ENCODE data around the gene GLIS1.

The GLIS1 gene

DNA sequence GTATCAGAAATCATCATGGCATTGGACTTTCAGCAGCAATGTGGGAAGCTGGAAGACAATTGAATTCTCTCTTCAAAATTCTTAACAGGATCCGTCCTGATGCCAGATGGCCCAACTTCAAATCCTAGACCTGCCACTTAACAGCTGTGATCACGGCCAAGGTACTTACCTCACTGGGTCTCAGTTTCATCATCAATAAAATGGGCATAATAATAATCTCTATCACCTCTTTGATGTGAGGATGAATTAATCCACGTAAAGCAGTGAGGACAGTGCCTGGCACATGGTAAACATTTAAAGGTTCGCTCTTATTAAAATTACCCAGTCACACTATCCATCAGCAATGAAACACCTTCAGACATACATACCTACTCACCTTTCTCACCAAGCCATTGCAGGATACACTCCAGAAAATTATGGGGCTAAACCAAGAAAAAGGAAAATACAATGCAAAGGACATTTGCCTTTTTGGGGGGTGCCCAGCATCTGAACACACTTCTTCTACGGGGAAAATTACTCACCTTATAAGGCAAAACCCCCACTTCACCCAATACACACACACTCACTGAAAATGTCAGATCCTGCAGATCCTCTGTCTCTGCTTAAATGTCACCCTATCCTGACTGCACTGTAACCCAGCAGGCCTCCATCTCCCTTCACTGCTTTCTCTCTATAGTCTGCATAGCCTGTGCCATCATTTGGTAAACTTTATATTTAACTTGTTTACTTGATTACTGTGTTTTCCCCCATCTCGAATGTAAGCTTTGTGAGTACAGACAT lies 21.7 kb downstream of the GLIS1 start:
- no peak for DNase-seq

DNA sequence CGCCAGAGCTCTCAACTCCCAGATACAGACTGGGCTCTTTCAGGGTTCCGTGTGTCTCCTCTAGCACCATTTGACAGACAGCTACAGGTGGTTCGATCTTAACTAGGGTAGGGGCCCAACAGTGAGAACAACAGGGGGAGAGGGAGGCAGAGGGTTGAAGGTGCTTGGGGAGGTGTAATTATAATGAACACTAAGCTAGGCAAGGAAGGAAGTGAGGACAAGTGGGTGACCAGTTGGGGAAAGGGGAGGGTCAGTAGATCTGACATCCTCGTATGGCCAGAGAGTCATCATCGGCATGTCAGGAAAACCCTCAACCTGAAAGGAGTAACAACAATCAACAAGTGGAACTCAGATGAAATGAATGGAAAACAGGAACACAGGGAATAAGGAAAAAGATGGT lies 22.8 kb downstream of the GLIS1 start:
- DNase-seq: no peak

DNA sequence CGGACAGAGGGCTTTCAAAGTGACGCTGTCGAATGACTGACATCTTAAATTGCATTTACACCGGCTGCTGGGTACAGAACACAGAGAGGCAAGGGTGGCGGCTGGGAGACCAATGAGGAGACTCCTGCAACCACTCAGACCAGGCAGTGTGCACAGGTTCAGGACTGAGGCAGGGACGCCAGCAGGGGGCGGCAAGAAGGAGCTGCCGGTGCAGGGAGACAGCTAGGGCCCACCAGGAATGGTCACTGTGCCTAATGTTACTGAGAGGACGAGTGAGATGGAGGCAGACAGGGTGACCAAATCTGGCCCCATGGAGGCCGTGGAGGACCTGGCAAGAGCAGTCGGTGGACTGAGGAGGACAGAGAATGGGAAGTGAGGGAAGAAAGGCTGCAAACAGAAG lies 23.5 kb downstream of the GLIS1 start:
- DNase-seq: no peak

- DNase-seq: no peak
These were observed 26.7 kb downstream of the GLIS1 start for GRCh38 chr1:53712276-53712675.

- DNase-seq: no peak
These were observed 28.4 kb downstream of the GLIS1 start for GRCh38 chr1:53710584-53710983.

GRCh38 chr1:53708687-53709086 lies 30.3 kb downstream of the GLIS1 start:
- DNase-seq: no peak

- no peak for DNase-seq
These were observed 32.6 kb downstream of the GLIS1 start for GRCh38 chr1:53706356-53706755.

- DNase-seq: no peak
These were observed 33.4 kb downstream of the GLIS1 start for GRCh38 chr1:53705446-53706096.

DNA sequence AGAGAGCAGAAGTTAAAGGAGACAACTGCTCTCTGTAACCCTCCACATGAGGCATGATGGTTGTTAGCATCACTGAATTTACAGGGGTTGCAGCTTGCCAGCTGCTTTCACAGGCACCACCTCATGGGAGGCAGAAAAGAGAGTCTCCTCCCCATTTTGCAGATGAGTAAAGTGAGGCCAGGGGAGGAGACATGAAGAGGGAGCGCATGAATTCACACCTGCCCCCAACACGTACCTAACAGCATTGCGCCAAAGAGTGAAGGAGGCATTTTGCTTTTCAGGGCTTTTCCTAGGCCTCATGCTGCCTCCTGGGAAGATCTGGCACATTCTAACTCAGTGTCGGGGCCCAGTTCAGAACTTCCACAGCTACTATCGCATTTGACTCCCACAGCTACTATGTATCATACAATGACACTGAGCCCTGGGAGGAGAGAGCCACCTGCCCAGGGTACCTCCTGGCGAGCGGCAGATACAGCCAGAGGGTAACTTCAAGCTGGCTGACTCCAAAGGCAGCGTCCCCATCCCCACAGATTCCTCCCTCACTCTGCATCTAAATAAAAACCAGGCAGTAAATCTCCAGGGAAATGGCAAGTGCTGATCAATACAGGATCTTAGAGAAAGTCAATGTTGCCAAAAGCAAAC lies 34.0 kb downstream of the GLIS1 start:
- DNase-seq: no peak

DNA sequence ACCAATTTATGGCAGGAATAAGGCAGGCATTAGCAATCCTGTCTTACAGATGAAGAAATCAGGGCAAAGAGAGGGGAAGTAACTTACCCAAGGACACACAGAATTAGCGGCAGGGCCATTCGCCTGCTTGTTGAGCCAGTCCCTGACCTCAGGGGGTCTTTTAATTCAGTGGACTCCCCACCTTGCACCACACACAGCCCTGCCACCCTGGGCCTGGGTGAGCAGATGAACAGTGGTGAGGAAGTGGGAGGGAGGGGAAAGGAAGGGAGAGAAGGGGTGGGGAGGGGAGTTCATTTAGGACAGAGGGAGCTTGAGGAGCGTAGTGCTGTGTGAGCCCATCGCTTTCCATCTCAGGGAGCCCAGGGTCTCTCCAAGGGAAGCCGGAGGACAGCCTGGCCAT lies 34.7 kb downstream of the GLIS1 start:
- DNase-seq: no peak

- no peak for DNase-seq
These were observed 35.8 kb downstream of the GLIS1 start for GRCh38 chr1:53703174-53703573.

DNA sequence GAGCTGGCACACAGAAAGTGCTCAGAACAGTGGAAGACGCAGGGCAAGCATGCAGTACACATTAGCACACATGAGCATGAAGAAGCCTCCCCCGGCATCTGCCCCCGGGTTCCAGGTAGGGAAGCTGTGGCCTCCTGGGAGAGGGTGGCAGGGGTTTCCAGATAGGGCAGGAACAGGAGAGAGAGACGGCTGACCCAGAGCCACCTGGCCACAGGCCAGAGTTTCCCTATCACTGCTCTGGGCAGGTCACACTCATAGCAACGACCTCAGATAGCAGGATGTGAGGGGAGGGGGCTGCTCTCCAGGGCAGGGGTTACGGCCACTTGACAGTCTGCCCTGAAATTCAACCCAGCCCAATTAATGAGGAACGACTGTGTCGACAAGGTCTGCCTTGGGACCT lies 36.6 kb downstream of the GLIS1 start:
- no peak for DNase-seq

DNA sequence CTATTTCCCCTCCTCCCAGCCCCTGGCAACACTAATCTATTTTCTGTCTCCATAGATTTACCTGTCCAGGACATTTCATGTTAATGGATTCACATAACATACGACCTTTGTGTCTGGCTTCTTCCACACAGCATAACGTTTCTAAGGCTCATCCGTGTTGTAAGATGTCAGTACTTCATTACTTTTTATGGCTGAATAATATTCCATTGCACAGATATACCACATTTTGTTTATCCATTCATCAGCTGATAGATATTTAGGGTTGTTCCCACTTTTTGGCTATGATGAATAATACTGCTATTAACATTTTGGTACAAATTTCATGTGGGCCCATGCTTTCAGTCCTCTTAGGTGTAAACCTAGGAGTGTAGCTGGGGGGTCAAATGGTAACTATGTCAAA lies 38.2 kb downstream of the GLIS1 start:
- no peak for DNase-seq

- no peak for DNase-seq
These were observed 39.0 kb downstream of the GLIS1 start for GRCh38 chr1:53699981-53700380.

GRCh38 chr1:53698384-53698980 lies 40.5 kb downstream of the GLIS1 start:
- DNase-seq: no peak

DNA sequence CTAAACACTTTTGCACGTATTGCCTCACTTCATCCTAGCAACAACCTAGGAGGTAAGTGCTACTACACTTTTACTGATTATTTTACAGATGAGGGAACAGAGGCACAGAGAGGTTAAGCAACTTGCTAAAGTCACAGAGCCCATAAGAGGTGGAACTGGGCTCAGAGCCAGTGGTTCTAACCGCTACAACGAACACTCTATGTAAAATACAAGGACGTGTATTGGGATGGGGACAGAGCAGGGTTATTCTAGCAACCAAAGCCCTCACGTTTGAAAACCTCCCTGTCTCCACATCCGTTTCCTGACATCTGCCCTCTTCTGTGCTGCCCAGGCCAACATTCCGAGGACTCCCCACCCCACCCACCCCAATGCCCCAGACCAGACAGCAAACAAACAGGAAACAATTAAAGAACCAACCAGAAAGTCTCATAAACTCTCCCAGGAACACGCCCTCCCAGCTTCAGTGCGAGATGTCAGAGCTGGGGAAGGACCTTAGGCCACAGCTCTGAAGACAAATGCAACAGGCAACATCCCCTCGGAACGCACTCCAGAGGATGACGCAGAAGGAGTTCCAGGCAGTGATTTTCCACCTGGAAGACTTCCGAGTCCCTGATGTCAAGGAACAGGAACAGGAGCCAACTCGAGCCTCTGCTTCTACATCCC lies 41.1 kb downstream of the GLIS1 start:
- DNase-seq: no peak

- no peak for DNase-seq
These were observed 42.0 kb downstream of the GLIS1 start for GRCh38 chr1:53696990-53697389.

- DNase-seq: no peak
These were observed 42.4 kb downstream of the GLIS1 start for GRCh38 chr1:53696571-53696970.

DNA sequence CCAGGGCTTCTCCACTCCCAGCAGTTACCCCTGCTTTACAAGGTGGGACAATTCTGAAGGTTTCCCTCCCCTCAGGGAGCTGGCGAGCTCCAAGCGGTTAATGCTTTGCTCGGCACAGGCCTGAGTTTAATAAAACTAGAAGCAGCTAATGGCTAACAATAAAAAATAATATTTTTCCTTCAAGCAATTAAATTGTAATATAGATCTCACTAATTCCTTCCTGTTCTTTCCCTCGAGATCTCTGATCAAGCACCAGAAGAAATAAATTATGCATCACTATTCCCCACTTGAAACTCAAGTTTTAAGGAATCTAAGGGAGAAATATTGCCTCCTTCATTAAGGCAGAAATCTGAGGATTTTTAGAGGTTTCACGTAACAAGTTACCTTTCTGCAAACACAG lies 42.9 kb downstream of the GLIS1 start:
- no peak for DNase-seq

DNA sequence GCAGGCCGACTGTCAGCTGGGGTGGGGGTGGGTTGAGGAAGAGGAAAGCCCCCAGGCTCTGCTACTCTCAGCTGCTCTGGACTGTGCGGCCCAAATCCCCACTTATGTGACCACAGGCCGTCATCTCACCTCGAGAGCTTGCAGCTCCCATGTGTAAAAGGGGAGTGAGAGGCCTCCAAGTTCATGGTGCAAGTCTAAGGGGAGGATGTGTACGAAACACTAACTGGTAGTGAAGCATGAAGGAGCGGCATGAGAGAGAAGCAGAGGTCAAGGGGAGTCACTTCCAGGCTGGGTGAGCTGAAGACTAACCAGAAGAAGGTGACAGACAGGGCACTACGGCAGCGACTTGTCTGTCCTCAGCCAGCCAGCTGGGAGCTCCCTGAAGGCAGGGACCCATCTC lies 43.8 kb downstream of the GLIS1 start:
- no peak for DNase-seq

DNA sequence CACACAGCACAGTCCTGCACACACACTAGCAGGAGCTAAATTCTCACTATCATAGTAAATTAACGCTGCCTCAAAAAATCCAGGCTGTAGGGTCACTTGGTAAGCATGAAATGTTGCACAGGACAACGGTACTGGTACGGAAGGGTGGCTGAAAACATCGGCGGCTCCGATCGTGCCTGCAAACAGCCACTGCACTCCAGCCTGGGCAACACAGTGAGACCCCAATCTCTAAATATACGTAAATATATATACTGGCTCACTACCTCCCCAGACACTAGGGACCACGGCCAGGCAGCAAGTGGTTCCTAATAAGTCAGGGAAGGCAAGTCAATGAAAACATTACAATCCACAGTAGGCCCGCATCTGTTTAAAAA lies 44.3 kb downstream of the GLIS1 start:
- no peak for DNase-seq

GRCh38 chr1:53693773-53694717 lies 44.9 kb downstream of the GLIS1 start:
- DNase-seq: no peak
